ENCODE data around the gene SYNGR4. TPM values are rescaled to one million over a fixed set of nuclear protein-coding genes. Genes with fewer than 3 reads are reported as not detected.

Gene SYNGR4
- total RNA-seq, 1 donor from 2014 or later: not detected

GRCh38 chr19:48395170-48395455, 30.9 kb downstream of the SYNGR4 start:
- intact Hi-C loops (cut with micrococcal nuclease): loop anchor here (10.0 kb wide), 2 partner anchors 50 to 100 kb away; partner anchors contain the start of gene GRWD1

- intact Hi-C loops (cut with micrococcal nuclease): loop anchor here (10.0 kb wide), 2 partner anchors 49 to 99 kb away; partner anchors contain the start of gene GRWD1
Observed at GRCh38 chr19:48395499-48395898, 31.3 kb downstream of the SYNGR4 start.

GRCh38 chr19:48396016-48396823, 32.1 kb downstream of the SYNGR4 start:
- intact Hi-C loops (cut with micrococcal nuclease): loop anchor here (10.0 kb wide), 2 partner anchors 49 to 99 kb away; partner anchors contain the start of gene GRWD1

GRCh38 chr19:48396824-48397176, 32.6 kb downstream of the SYNGR4 start:
- intact Hi-C loops (cut with micrococcal nuclease): loop anchor here (10.0 kb wide), 2 partner anchors 48 to 98 kb away; partner anchors contain the start of gene GRWD1

- intact Hi-C loops (cut with micrococcal nuclease): loop anchor here (1.0 to 10.0 kb wide), 4 partner anchors 33 to 97 kb away; partner anchors contain the start of genes CYTH2, GRWD1 and SYNGR4
Observed at GRCh38 chr19:48397263-48398101, 33.3 kb downstream of the SYNGR4 start.

GRCh38 chr19:48398102-48398374, 33.9 kb downstream of the SYNGR4 start:
- intact Hi-C loops (cut with micrococcal nuclease): loop anchor here (1.0 to 10.0 kb wide), 4 partner anchors 34 to 97 kb away; partner anchors contain the start of genes CYTH2, GRWD1 and SYNGR4

- intact Hi-C loops (cut with micrococcal nuclease): loop anchor here (1.0 to 10.0 kb wide), 5 partner anchors 17 to 96 kb away; partner anchors contain the start of genes CYTH2, GRWD1 and SYNGR4
Observed at GRCh38 chr19:48398375-48399235, 34.4 kb downstream of the SYNGR4 start.

GRCh38 chr19:48400018-48400742, 36.0 kb downstream of the SYNGR4 start:
- intact Hi-C loops (cut with micrococcal nuclease): no loop called here

- intact Hi-C loops (cut with micrococcal nuclease): no loop called here
Observed at GRCh38 chr19:48401287-48401686, 37.1 kb downstream of the SYNGR4 start.

- intact Hi-C loops (cut with micrococcal nuclease): no loop called here
Observed at GRCh38 chr19:48403606-48404005, 39.4 kb downstream of the SYNGR4 start.

GRCh38 chr19:48405010-48405659, 41.0 kb downstream of the SYNGR4 start:
- intact Hi-C loops (cut with micrococcal nuclease): no loop called here

- intact Hi-C loops (cut with micrococcal nuclease): no loop called here
Observed at GRCh38 chr19:48405850-48406249, 41.7 kb downstream of the SYNGR4 start.

- intact Hi-C loops (cut with micrococcal nuclease): no loop called here
Observed at GRCh38 chr19:48413879-48414587, 49.9 kb downstream of the SYNGR4 start.

GRCh38 chr19:48415395-48415794, 51.2 kb downstream of the SYNGR4 start:
- intact Hi-C loops (cut with micrococcal nuclease): loop anchor here (1.0 to 5.0 kb wide), 3 partner anchors 16 to 77 kb away; partner anchors contain the start of gene CYTH2

- intact Hi-C loops (cut with micrococcal nuclease): loop anchor here (1.0 to 5.0 kb wide), 3 partner anchors 17 to 76 kb away; partner anchors contain the start of gene CYTH2
Observed at GRCh38 chr19:48415806-48416221, 51.6 kb downstream of the SYNGR4 start.

- intact Hi-C loops (cut with micrococcal nuclease): loop anchor here (5.0 kb wide), 1 partner anchor 75 kb away; no protein-coding TSS in a partner anchor
Observed at GRCh38 chr19:48417421-48417820, 53.3 kb downstream of the SYNGR4 start.

GRCh38 chr19:48418317-48419064, 54.3 kb downstream of the SYNGR4 start:
- intact Hi-C loops (cut with micrococcal nuclease): loop anchor here (1.0 to 5.0 kb wide), 2 partner anchors 27 to 74 kb away; partner anchors contain the start of gene GRWD1

Data from T-helper 2 cell treated with Interferon-gamma antibody and Interleukin-4, amounts not matched to agents 100 ng/mL and 5 ng/mL, for 36 hours (primary cell).